Effector memory CD8-positive, alpha-beta T cell (primary cell): ENCODE measurements around the gene SAPCD2.

Experiments
- ATAC-seq: fragments of 150-1000 bp; cut with Tn5 transposase; replicated peaks from 2 replicates; pipeline ENCODE4 v1.10.0; 2021; ENCODE audit warnings: mild to moderate bottlenecking, moderate library complexity
- DNase-seq, 3 experiments: peaks; one replicate each; pipeline ENCODE4 v3.0.0; 2021
- H3K27ac Mint-ChIP-seq, 2 donors: one replicate each; pipeline ENCODE4 v1.8.0; 2022; ENCODE audit warnings: mild to moderate bottlenecking in 2 of 2, mixed read lengths in 2 of 2, moderate library complexity in 2 of 2
- H3K27me3 Mint-ChIP-seq, 2 donors: one replicate each; pipeline ENCODE4 v1.8.0; 2022; ENCODE audit warnings: mixed read lengths in 2 of 2
- H3K36me3 Mint-ChIP-seq: one replicate; pipeline ENCODE4 v1.8.0; 2022; ENCODE audit warnings: mild to moderate bottlenecking, moderate library complexity, mixed read lengths; ENCODE audit not compliant: insufficient read depth
- H3K4me1 Mint-ChIP-seq, 2 donors: one replicate each; pipeline ENCODE4 v1.8.0; 2022; ENCODE audit warnings: low read depth in 2 of 2, mixed read lengths in 2 of 2
- H3K4me3 Mint-ChIP-seq, 2 donors: one replicate each; pipeline ENCODE4 v1.8.0; 2022; ENCODE audit warnings: mild to moderate bottlenecking in 2 of 2, mixed read lengths in 2 of 2, moderate library complexity in 2 of 2
- H3K9me3 Mint-ChIP-seq, 2 donors: one replicate each; pipeline ENCODE4 v1.8.0; 2022; ENCODE audit warnings: mixed read lengths in 2 of 2

Gene SAPCD2

DNA sequence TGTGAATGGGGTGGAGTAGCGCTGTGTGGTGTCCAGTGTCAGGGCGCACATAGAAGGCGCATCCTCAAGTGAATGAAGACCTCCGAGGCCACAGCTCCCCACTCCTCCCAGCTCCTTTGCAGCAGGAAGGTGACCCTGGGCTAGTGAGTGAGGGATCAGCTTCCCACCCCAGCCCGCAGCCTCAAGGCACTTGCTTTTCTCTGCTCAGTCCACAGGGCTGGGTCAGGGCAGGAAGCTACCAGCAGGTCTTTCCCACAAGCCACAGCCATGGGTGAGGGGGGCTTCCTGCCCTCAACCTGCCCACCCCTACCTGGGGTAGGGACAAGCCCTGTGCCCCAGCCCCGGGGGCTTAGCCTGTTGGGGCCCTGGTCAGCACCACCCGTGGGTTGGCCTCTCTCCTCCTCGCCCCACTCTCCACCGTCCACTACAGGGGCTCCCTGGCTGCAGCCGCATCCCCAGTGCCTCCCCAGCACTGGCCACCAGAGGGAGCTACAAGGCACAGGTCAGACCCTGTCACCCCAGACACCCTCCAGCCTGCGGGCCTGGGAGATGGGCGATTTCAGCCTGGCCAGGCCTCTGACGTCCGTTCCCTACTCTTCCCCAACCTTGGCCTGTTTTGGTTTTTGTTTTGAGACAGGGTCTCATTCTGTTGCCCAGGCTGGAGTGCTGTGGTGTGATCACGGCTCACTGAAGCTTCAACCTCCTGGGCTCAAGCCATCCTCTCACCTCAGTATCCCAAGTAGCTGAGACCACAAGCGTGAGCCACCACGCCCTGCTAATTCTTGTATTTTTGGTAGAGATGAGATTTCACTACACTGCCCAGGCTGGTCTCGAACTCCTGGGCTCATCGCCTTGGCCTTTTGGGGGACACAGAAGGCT is 41.1 kb downstream of the SAPCD2 start:
- DNase-seq: peak; percentile 61 to 68 (median 63)
- peaks cover 48 to 49% of the 10 kb centered on the region in 2 donors for H3K4me1 Mint-ChIP-seq
- H3K27me3 Mint-ChIP-seq: no peaks in the 10 kb centered on the region
- H3K4me3 Mint-ChIP-seq: peak overlapping the region; percentile 86 to 94
- H3K27ac Mint-ChIP-seq: peak overlapping the region; percentile 31 to 93
- H3K36me3 Mint-ChIP-seq: peaks cover 36% of the 10 kb centered on the region
- ATAC-seq: peak; percentile 15
- H3K9me3 Mint-ChIP-seq: no peaks in the 10 kb centered on the region

GRCh38 chr9:137028263-137029057 is 41.9 kb downstream of the SAPCD2 start:
- Mint-ChIP-seq H3K9me3 (no peaks in the 10 kb centered on the region), H3K4me1 (peaks cover 42 to 47% of the 10 kb centered on the region in 2 donors), H3K36me3 (peaks cover 36% of the 10 kb centered on the region), H3K4me3 (peak overlapping the region; percentile 86 to 94), H3K27me3 (no peaks in the 10 kb centered on the region), H3K27ac (peak overlapping the region; percentile 31 to 93)
- ATAC-seq (peak; percentile 54), DNase-seq (peak; percentile 55 to 66 (median 63))

DNA sequence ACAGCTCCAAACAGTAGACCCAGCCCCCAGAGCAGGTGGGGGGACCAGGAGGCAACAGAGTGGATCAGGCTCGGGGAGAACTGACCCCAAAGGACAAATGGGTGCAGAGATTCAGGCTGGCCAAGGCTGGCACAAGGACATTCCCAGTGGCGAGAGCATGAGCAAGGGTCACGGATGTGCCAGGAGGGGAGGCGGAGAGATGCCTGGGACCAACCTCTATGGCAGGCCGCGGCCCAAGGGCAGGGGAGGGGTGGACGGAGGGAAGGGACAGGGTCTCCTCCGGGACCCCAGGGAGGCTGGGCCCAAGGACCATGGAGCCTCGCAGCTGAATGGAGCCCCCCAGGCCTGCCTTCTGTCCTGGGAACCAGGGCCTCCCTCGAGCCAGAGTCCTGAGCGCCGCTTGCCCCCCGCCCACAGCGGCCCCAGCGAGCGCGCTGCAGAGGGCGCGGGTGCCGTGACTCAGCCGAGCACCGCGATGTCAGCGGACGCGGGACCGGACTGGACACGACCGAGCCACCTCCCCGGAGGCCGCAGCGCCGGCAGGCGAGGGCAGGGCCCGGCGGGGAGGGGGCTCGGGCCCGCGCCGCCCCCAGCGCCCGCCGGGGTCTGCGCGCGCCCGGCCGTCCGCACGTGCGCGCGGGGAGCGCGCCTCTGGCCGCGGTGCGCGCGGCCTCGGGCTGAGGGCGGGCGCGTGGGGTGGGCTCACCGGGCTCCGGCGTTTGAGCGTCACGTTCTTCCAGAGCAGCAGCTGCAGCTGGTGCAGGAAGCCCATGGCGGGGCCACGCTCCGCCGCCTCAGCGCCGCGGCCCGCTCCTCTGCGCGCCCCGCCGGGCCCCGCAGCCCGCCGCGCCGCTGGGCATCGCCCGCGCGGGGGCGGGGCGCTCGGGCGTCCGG is 42.7 kb downstream of the SAPCD2 start, which contains the start of gene ABCA2:
Gene ABCA2, minus strand, starts transcription at position 869 of the 894 bp plus-strand sequence. Its CDS starts 97 bp downstream, at position 772.
- Mint-ChIP-seq H3K4me1 (peaks cover 37 to 42% of the 10 kb centered on the region in 2 donors), H3K27me3 (no peaks in the 10 kb centered on the region), H3K27ac (peak within 1 kb of the TSS; percentile 60 to 93), H3K9me3 (no peaks in the 10 kb centered on the region), H3K4me3 (peak within 1 kb of the TSS; percentile 90 to 94), H3K36me3 (peaks cover 36% of the 10 kb centered on the region)
- DNase-seq (no peak), ATAC-seq (no peak)

DNA sequence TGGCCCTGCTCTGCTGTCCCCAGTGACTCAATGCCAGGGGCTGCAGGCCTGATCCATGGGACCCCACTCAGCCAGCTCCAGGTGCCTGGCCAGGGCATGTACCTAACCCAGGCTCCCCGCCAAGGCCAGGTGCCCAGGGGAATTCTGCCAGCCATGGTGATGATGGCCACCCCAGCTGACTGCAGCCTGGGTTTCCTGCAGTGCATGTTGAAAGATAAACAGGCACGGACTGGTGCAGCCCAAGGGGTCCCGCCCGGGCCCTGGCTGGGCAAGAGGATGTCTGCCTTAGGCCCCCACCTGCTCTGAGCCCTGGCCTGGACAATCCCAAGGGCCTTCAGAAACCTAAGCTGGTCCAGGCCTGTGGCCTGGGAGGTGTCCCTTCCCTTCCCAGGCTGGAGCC is 43.5 kb downstream of the SAPCD2 start:
- no peaks in the 10 kb centered on the region for H3K9me3 Mint-ChIP-seq
- peaks cover 33 to 39% of the 10 kb centered on the region in 2 donors for H3K4me1 Mint-ChIP-seq
- no peak for DNase-seq

GRCh38 chr9:137026384-137026783 is 44.0 kb downstream of the SAPCD2 start:
- H3K9me3 Mint-ChIP-seq: no peaks in the 10 kb centered on the region
- ATAC-seq (no peak), DNase-seq (no peak)
- H3K27ac Mint-ChIP-seq: peak overlapping the region in 1 of 2 donors; percentile 78
- peaks cover 38% of the 10 kb centered on the region for H3K36me3 Mint-ChIP-seq
- H3K27me3 Mint-ChIP-seq: no peaks in the 10 kb centered on the region
- peak overlapping the region; percentile 90 to 91 for H3K4me3 Mint-ChIP-seq
- peaks cover 31 to 39% of the 10 kb centered on the region in 2 donors for H3K4me1 Mint-ChIP-seq

More for the DNA sequence above, 43.5 kb downstream of the SAPCD2 start:
- no peak for ATAC-seq
- Mint-ChIP-seq H3K27me3 (no peaks in the 10 kb centered on the region), H3K4me3 (peak overlapping the region; percentile 90 to 91), H3K27ac (peak overlapping the region; percentile 60 to 78), H3K36me3 (peaks cover 38% of the 10 kb centered on the region)

DNA sequence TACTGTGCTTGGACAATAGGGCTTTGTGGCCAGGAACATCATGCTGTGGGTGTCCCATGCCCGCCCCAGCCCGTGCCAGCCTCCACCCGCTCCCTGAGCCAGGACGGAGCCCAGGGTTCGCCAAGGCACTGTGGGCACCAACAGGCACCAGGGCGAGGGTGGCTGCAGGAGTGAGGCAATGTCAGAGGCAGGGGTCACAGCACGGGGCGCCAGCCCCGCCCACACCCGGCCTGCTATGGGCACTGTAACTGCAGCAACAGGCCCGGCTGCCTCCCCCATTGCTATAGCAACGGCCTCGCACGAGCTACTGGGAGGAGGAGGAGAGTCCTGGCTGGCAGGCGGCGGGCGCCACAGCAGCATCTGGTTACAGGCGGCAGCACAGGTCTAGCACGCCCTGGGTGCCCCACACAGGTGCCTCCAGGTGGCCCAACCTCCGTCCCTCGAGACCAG is 44.8 kb downstream of the SAPCD2 start:
- Mint-ChIP-seq H3K9me3 (no peaks in the 10 kb centered on the region), H3K27ac (no peak overlapping the region), H3K27me3 (no peaks in the 10 kb centered on the region), H3K4me1 (peaks cover 26 to 35% of the 10 kb centered on the region in 2 donors), H3K36me3 (peaks cover 33% of the 10 kb centered on the region), H3K4me3 (peak overlapping the region; percentile 6 to 91)
- ATAC-seq (no peak), DNase-seq (no peak)

- H3K27me3 Mint-ChIP-seq: no peaks in the 10 kb centered on the region
- H3K4me1 Mint-ChIP-seq: peaks cover 14 to 29% of the 10 kb centered on the region in 2 donors
- peaks cover 15% of the 10 kb centered on the region for H3K36me3 Mint-ChIP-seq
- DNase-seq: no peak
- no peak overlapping the region for H3K27ac Mint-ChIP-seq
- H3K9me3 Mint-ChIP-seq: no peaks in the 10 kb centered on the region
- ATAC-seq: no peak
- H3K4me3 Mint-ChIP-seq: no peak overlapping the region
Measured at GRCh38 chr9:137023583-137023991, 46.8 kb downstream of the SAPCD2 start.

DNA sequence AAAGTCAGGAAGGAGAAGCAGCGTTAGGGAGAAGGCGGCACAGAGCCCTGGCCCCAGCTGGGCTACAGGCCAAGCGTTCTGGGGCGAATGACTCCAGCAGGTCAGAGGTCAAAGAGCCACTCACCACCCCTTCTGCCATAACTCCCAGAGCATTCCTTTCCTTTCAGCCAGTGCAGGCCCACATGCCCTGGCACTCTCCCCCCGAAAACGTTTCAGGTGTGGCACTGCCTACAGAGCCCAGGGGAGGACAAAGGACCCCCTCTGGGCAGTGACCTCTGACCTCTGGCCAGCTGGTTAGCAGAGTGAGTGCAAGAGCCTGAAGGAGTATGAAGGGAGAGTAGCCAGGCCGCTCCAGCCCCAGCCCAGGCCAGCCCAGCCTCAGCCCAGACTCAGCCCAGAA is 47.2 kb downstream of the SAPCD2 start:
- no peak overlapping the region for H3K27ac Mint-ChIP-seq
- H3K4me3 Mint-ChIP-seq: no peak overlapping the region
- DNase-seq (no peak), ATAC-seq (no peak)
- peaks cover 14 to 30% of the 10 kb centered on the region in 2 donors for H3K4me1 Mint-ChIP-seq
- H3K36me3 Mint-ChIP-seq: peaks cover 14% of the 10 kb centered on the region
- no peaks in the 10 kb centered on the region for H3K9me3 Mint-ChIP-seq
- no peaks in the 10 kb centered on the region for H3K27me3 Mint-ChIP-seq

- H3K36me3 Mint-ChIP-seq: peaks cover 14% of the 10 kb centered on the region
- H3K27ac Mint-ChIP-seq: no peak overlapping the region
- DNase-seq (no peak), ATAC-seq (no peak)
- H3K4me1 Mint-ChIP-seq: peaks cover 14 to 30% of the 10 kb centered on the region in 2 donors
- H3K9me3 Mint-ChIP-seq: no peaks in the 10 kb centered on the region
- no peak overlapping the region for H3K4me3 Mint-ChIP-seq
- H3K27me3 Mint-ChIP-seq: no peaks in the 10 kb centered on the region
Measured at GRCh38 chr9:137022662-137023008, 47.7 kb downstream of the SAPCD2 start.

DNA sequence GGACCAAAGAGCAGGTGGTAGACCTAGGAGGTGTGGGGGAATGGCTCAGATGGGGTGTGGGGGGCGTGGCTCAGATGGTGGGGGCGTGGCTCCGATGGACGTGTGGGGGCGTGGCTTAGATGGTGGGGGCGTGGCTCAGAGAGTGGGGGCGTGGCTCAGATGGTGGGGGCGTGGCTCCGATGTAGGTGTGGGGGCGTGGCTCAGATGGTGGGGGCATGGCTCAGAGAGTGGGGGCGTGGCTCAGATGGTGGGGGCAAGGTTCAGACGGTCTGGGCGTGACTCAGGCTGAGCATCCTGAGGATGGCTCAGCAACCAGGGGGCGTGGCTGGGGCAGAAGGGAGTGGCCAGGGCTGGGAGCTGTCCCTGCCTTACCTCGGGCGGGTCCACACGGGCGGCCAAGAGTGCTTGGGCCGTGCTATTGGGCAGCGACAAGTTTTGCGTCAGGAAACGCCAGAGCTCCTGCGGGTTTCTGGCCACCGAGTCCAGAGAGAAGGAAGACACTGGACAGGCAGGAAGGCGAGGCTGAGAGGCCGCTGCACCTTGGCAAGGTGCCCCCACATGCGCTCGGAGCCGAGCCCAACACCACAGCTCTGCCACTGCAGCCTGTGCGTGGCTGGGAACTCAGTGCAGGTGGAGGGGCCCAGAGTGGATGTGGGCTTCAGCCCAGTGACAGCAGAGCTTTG is 48.2 kb downstream of the SAPCD2 start:
- Mint-ChIP-seq H3K4me1 (peaks cover 11 to 27% of the 10 kb centered on the region in 2 donors), H3K36me3 (peaks cover 11% of the 10 kb centered on the region), H3K9me3 (no peaks in the 10 kb centered on the region), H3K27me3 (no peaks in the 10 kb centered on the region), H3K4me3 (peak overlapping the region in 1 of 2 donors; percentile 18), H3K27ac (peak overlapping the region; percentile 41 to 71)
- ATAC-seq (peak; percentile 85), DNase-seq (peak; percentile 58 to 71 (median 68))

GRCh38 chr9:137021568-137021978 is 48.8 kb downstream of the SAPCD2 start:
- ATAC-seq: no peak
- no peaks in the 10 kb centered on the region for H3K27me3 Mint-ChIP-seq
- DNase-seq: no peak
- H3K4me3 Mint-ChIP-seq: peak overlapping the region in 1 of 2 donors; percentile 18
- peaks cover 6 to 22% of the 10 kb centered on the region in 2 donors for H3K4me1 Mint-ChIP-seq
- peak overlapping the region; percentile 41 to 71 for H3K27ac Mint-ChIP-seq
- no peaks in the 10 kb centered on the region for H3K9me3 Mint-ChIP-seq
- H3K36me3 Mint-ChIP-seq: peaks cover 10% of the 10 kb centered on the region
